WTC11 (cell line): ENCODE results near the gene TCF7L1. TPM values are rescaled to one million over a fixed set of nuclear protein-coding genes. Genes with fewer than 3 reads are reported as not detected.

Experiments
- ATAC-seq: fragments of 200-7000 bp; cut with Tn5 transposase; 2 replicates; pipeline ENCODE4 v1.10.0; 2021; ENCODE audit warnings: mild to moderate bottlenecking, moderate library complexity
- CTCF ChIA-PET: fragments of 300-600 bp; sonication (Branson Sonifier 250); formaldehyde crosslinking; loops from one replicate; lab custom pipeline; 2021; ENCODE audit warnings: antibody characterized with exemption; lab: Charles Lee
- POLR2A ChIA-PET: fragments of 350-600 bp; sonication (Branson Sonifier 250); formaldehyde crosslinking; loops from one replicate; lab custom pipeline; 2021; ENCODE audit warnings: antibody characterized with exemption; lab: Charles Lee
- DNase-seq: peaks from one replicate; pipeline ENCODE4 v3.0.0; 2021; ENCODE audit warnings: low spot score
- H3K27ac Mint-ChIP-seq: 2 replicates; pipeline ENCODE4 v1.8.0; 2021; ENCODE audit warnings: mixed read lengths
- H3K27me3 Mint-ChIP-seq: 2 replicates; pipeline ENCODE4 v1.8.0; 2021; ENCODE audit warnings: low read depth, mild to moderate bottlenecking, moderate library complexity, mixed read lengths
- H3K36me3 Mint-ChIP-seq: 2 replicates; pipeline ENCODE4 v1.8.0; 2021; ENCODE audit warnings: mixed read lengths
- H3K4me1 Mint-ChIP-seq: 2 replicates; pipeline ENCODE4 v1.8.0; 2022; ENCODE audit warnings: mixed read lengths
- H3K4me3 Mint-ChIP-seq: 2 replicates; pipeline ENCODE4 v1.8.0; 2021; ENCODE audit warnings: mild to moderate bottlenecking, moderate library complexity, mixed read lengths
- H3K9me3 Mint-ChIP-seq: 2 replicates; pipeline ENCODE4 v1.8.0; 2021; ENCODE audit warnings: mixed read lengths
- ATF1 ChIP-seq: sonication (generic); formaldehyde crosslinking; IDR thresholded peaks from 2 replicates; pipeline ENCODE4 v1.8.1; 2023; ENCODE audit warnings: mild to moderate bottlenecking, moderate library complexity, missing genetic modification reagents
- E2F5 ChIP-seq: sonication (generic); formaldehyde crosslinking; IDR thresholded peaks from 2 replicates; pipeline ENCODE4 v1.8.1; 2022; ENCODE audit warnings: mild to moderate bottlenecking, moderate library complexity, missing genetic modification reagents
- EMX1 ChIP-seq: fragments of 250-450 bp; sonication (Bioruptor Pico); IDR thresholded peaks from 2 replicates; pipeline ENCODE4 v1.8.0; 2021; ENCODE audit warnings: mild to moderate bottlenecking
- FOXJ3 ChIP-seq: sonication (generic); formaldehyde crosslinking; IDR thresholded peaks from 2 replicates; pipeline ENCODE4 v1.9.0; 2021; ENCODE audit warnings: missing genetic modification reagents, mild to moderate bottlenecking, borderline replicate concordance
- MYBL2 ChIP-seq: sonication (generic); formaldehyde crosslinking; IDR thresholded peaks from 2 replicates; pipeline ENCODE4 v1.8.1; 2023; ENCODE audit warnings: mild to moderate bottlenecking, moderate library complexity, missing genetic modification reagents
- PRDM15 ChIP-seq: sonication (generic); formaldehyde crosslinking; IDR thresholded peaks from 2 replicates; pipeline ENCODE4 v1.8.0; 2022; ENCODE audit warnings: missing genetic modification reagents
- PRRX2 ChIP-seq: fragments of 250-450 bp; sonication (Bioruptor Pico); IDR thresholded peaks from 2 replicates; pipeline ENCODE4 v1.8.0; 2021; ENCODE audit warnings: mild to moderate bottlenecking
- RELA ChIP-seq: sonication (generic); formaldehyde crosslinking; IDR thresholded peaks from 2 replicates; pipeline ENCODE4 v1.8.1; 2022; ENCODE audit warnings: missing genetic modification reagents, mild to moderate bottlenecking, borderline replicate concordance
- STAT6 ChIP-seq: sonication (generic); formaldehyde crosslinking; conservative IDR thresholded peaks from 2 replicates; pipeline ENCODE4 v1.8.1; 2023; ENCODE audit warnings: mild to moderate bottlenecking, low read depth, missing genetic modification reagents, moderate library complexity
- ZNF219 ChIP-seq: sonication (generic); formaldehyde crosslinking; IDR thresholded peaks from 2 replicates; pipeline ENCODE4 v1.8.0; 2023; ENCODE audit warnings: missing genetic modification reagents, mild to moderate bottlenecking, borderline replicate concordance
- ZNF425 ChIP-seq: fragments of 250-450 bp; sonication (Bioruptor Pico); conservative IDR thresholded peaks from 2 replicates; pipeline ENCODE4 v1.9.0; 2021; ENCODE audit warnings: mild to moderate bottlenecking
- total RNA-seq: library from RNA; stranded (reverse); gene quantifications from 3 replicates; pipeline ENCODE4 v1.2.3, GENCODE V29; 2021
- TF ChIP-seq, protein P1 (sequence below): sonication (generic); formaldehyde crosslinking; IDR thresholded peaks from 2 replicates; pipeline ENCODE4 v1.8.0; 2022; ENCODE audit warnings: mild to moderate bottlenecking, missing genetic modification reagents
- TF ChIP-seq, protein P2 (sequence below): fragments of 250-450 bp; sonication (Bioruptor Pico); IDR thresholded peaks from 2 replicates; pipeline ENCODE4 v1.8.0; 2021; ENCODE audit warnings: mild to moderate bottlenecking
- TF ChIP-seq, protein P3 (sequence below): sonication (generic); formaldehyde crosslinking; IDR thresholded peaks from 2 replicates; pipeline ENCODE4 v1.8.1; 2023; ENCODE audit warnings: mild to moderate bottlenecking, missing genetic modification reagents, moderate library complexity
- TF ChIP-seq, protein P4 (sequence below): sonication (generic); formaldehyde crosslinking; IDR thresholded peaks from 2 replicates; pipeline ENCODE4 v1.8.1; 2023; ENCODE audit warnings: mild to moderate bottlenecking, missing genetic modification reagents
- TF ChIP-seq, protein P5 (sequence below): sonication (generic); formaldehyde crosslinking; IDR thresholded peaks from 2 replicates; pipeline ENCODE4 v1.8.0; 2023; ENCODE audit warnings: mild to moderate bottlenecking, missing genetic modification reagents

Gene TCF7L1
- total RNA-seq, 1 experiment from 2014 or later = 104 TPM

GRCh38 chr2:85114586-85115330, 18.4 kb upstream of the TCF7L1 start:
- CTCF ChIA-PET = interaction anchor here (0.8 to 1.3 kb wide), 2 partner anchors 18 to 152 kb away, joined by 3 read pairs; no protein-coding TSS in a partner anchor
- no peak for DNase-seq
- H3K27ac Mint-ChIP-seq = no peak overlapping the region
- POLR2A ChIA-PET = no interaction called here
- H3K27me3 Mint-ChIP-seq = peaks cover 98% of the 10 kb centered on the region
- peaks cover 6% of the 10 kb centered on the region for H3K4me1 Mint-ChIP-seq
- H3K4me3 Mint-ChIP-seq = no peak overlapping the region
- peaks cover 11% of the 10 kb centered on the region for H3K9me3 Mint-ChIP-seq
- TF ChIP-seq PRRX2 (no peak), ZNF425 (CRISPR knock-in tag) (no peak), RELA (CRISPR knock-in tag) (no peak), STAT6 (CRISPR knock-in tag) (no peak), PRDM15 (CRISPR knock-in tag) (no peak), EMX1 (no peak), FOXJ3 (CRISPR knock-in tag) (no peak), E2F5 (CRISPR knock-in tag) (no peak), MYBL2 (CRISPR knock-in tag) (no peak), ZNF219 (no peak), ATF1 (CRISPR knock-in tag) (no peak)
- TF ChIP-seq, protein P1, sequence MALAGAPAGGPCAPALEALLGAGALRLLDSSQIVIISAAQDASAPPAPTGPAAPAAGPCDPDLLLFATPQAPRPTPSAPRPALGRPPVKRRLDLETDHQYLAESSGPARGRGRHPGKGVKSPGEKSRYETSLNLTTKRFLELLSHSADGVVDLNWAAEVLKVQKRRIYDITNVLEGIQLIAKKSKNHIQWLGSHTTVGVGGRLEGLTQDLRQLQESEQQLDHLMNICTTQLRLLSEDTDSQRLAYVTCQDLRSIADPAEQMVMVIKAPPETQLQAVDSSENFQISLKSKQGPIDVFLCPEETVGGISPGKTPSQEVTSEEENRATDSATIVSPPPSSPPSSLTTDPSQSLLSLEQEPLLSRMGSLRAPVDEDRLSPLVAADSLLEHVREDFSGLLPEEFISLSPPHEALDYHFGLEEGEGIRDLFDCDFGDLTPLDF (CRISPR knock-in tag) = no peak
- TF ChIP-seq, protein P2, sequence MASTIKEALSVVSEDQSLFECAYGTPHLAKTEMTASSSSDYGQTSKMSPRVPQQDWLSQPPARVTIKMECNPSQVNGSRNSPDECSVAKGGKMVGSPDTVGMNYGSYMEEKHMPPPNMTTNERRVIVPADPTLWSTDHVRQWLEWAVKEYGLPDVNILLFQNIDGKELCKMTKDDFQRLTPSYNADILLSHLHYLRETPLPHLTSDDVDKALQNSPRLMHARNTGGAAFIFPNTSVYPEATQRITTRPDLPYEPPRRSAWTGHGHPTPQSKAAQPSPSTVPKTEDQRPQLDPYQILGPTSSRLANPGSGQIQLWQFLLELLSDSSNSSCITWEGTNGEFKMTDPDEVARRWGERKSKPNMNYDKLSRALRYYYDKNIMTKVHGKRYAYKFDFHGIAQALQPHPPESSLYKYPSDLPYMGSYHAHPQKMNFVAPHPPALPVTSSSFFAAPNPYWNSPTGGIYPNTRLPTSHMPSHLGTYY (CRISPR knock-in tag) = no peak
- TF ChIP-seq, protein P3, sequence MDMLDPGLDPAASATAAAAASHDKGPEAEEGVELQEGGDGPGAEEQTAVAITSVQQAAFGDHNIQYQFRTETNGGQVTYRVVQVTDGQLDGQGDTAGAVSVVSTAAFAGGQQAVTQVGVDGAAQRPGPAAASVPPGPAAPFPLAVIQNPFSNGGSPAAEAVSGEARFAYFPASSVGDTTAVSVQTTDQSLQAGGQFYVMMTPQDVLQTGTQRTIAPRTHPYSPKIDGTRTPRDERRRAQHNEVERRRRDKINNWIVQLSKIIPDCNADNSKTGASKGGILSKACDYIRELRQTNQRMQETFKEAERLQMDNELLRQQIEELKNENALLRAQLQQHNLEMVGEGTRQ (CRISPR knock-in tag) = no peak
- TF ChIP-seq, protein P4, sequence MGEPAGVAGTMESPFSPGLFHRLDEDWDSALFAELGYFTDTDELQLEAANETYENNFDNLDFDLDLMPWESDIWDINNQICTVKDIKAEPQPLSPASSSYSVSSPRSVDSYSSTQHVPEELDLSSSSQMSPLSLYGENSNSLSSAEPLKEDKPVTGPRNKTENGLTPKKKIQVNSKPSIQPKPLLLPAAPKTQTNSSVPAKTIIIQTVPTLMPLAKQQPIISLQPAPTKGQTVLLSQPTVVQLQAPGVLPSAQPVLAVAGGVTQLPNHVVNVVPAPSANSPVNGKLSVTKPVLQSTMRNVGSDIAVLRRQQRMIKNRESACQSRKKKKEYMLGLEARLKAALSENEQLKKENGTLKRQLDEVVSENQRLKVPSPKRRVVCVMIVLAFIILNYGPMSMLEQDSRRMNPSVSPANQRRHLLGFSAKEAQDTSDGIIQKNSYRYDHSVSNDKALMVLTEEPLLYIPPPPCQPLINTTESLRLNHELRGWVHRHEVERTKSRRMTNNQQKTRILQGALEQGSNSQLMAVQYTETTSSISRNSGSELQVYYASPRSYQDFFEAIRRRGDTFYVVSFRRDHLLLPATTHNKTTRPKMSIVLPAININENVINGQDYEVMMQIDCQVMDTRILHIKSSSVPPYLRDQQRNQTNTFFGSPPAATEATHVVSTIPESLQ (CRISPR knock-in tag) = no peak
- TF ChIP-seq, protein P5, sequence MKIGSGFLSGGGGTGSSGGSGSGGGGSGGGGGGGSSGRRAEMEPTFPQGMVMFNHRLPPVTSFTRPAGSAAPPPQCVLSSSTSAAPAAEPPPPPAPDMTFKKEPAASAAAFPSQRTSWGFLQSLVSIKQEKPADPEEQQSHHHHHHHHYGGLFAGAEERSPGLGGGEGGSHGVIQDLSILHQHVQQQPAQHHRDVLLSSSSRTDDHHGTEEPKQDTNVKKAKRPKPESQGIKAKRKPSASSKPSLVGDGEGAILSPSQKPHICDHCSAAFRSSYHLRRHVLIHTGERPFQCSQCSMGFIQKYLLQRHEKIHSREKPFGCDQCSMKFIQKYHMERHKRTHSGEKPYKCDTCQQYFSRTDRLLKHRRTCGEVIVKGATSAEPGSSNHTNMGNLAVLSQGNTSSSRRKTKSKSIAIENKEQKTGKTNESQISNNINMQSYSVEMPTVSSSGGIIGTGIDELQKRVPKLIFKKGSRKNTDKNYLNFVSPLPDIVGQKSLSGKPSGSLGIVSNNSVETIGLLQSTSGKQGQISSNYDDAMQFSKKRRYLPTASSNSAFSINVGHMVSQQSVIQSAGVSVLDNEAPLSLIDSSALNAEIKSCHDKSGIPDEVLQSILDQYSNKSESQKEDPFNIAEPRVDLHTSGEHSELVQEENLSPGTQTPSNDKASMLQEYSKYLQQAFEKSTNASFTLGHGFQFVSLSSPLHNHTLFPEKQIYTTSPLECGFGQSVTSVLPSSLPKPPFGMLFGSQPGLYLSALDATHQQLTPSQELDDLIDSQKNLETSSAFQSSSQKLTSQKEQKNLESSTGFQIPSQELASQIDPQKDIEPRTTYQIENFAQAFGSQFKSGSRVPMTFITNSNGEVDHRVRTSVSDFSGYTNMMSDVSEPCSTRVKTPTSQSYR (CRISPR knock-in tag) = no peak
- ATAC-seq = no peak
- H3K36me3 Mint-ChIP-seq = peaks cover 7% of the 10 kb centered on the region; the same call in 1 of the 2 replicates
